ENCODE data around the gene CEMP1. TPM values are rescaled to one million over a fixed set of nuclear protein-coding genes. Genes with fewer than 3 reads are reported as not detected.

Gene CEMP1
- total and polyA plus RNA-seq, 10 of the 15 experiments (the other 5 are each of a cell fraction or from before 2014, with no cell fraction given), result 0.05 to 8.2 (median 1.5) TPM; not detected in 5

DNA sequence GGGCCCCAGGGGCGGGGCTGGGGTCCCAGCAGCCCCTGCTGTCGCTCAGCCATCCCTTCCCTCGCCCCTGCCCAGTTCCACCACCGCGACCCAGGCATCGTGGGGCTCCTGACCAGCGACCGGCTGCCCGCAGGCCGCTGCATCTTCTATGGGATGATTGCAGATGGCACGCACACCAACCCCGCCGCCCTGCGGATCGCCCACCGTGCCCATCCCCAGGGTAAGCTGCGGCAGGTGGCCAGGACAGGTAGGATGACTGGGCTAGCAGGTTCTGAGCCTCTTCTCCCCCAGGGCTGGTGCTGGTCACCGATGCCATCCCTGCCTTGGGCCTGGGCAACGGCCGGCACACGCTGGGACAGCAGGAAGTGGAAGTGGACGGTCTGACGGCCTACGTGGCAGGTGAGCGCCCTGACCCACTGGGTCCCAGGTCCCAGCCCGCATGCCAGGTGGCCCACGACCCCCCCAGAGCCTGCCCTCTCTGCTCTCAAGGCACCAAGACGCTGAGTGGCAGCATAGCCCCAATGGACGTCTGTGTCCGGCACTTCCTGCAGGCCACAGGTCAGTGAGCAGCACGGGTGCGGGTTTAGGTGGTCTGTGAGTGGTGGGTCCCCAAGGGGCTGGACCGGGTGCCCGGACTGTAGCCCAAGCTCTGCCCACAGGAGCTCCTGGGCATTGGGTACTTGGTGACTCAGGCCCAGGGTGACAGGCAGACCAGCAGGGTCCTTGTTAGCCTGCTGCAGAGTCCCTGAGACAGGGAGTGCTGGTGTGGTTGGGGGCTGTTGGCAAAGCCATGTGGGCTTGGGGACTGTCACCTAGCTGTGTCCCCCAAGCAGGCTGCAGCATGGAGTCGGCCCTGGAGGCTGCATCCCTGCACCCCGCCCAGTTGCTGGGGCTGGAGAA lies 2.8 kb downstream of the CEMP1 start:
- in situ Hi-C loops (cut with MboI) (no loop called here), intact Hi-C loops (cut with micrococcal nuclease; ENCODE audit: unreplicated experiment) (no loop called here)
- BruUV-seq (replicated peaks), result no TSS peak
- FAIRE-seq (no peak), ATAC-seq (no peak), DNase-seq (ENCODE audit: low read depth, low spot score) (no peak)
- SMC1A ChIA-PET (ENCODE audit: uncharacterized antibody, unreplicated experiment), result no interaction called here
- CTCF ChIA-PET, result interaction anchor here (0.5 kb wide), 1 partner anchor 499 kb away, joined by 3 read pairs; no protein-coding TSS in a partner anchor
- no peaks in the 10 kb centered on the region for H4K20me1 ChIP-seq (ENCODE audit: control insufficient read depth, insufficient read depth)
- RAD21 ChIA-PET (ENCODE audit: unreplicated experiment), result no interaction called here
- H3K4me3 ChIP-seq, result no peak overlapping the region
- peaks cover 9 to 23% of the 10 kb centered on the region in 2 experiments; a peak in 3 of 4 replicates for H3K36me3 ChIP-seq (ENCODE audit: control insufficient read depth in 2 of 2, insufficient read depth in 2 of 2, low read length in 1 of 2)
- H3K9ac ChIP-seq (ENCODE audit: control insufficient read depth, insufficient read depth, low read length), result no peak overlapping the region
- H3K27ac ChIP-seq (ENCODE audit: control insufficient read depth, insufficient read depth), result no peak overlapping the region
- H3K9me3 ChIP-seq (replicated peaks; ENCODE audit: control insufficient read depth, insufficient read depth, low read length), result no peaks in the 10 kb centered on the region
- POLR2A ChIA-PET, result no interaction called here
- no peaks in the 10 kb centered on the region for H3K27me3 ChIP-seq (replicated peaks in 1 of 2; ENCODE audit: control insufficient read depth in 2 of 2, insufficient read depth in 2 of 2, low read length in 1 of 2)
- no peak overlapping the region for H3K4me2 ChIP-seq (ENCODE audit: control insufficient read depth, insufficient read depth)
- WGBS (ENCODE audit: insufficient coverage, insufficient replicate concordance, low lambda C conversion rate, missing lambda C conversion rate), result 94% methylated on average over 30 of the region's 36 CpGs
- H3K79me2 ChIP-seq (ENCODE audit: control insufficient read depth, insufficient read depth, low read length), result no peaks in the 10 kb centered on the region
- H3K4me1 ChIP-seq (ENCODE audit: control insufficient read depth, insufficient read depth, low read length), result peaks cover 13% of the 10 kb centered on the region
- no peak overlapping the region for H2AFZ ChIP-seq (ENCODE audit: control insufficient read depth, low read depth, low read length)
- TF ChIP-seq ZNF622 (IDR thresholded peaks at IDR 0.05) (no peak), POLR2A (IDR thresholded peaks at IDR 0.05; ENCODE audit: low read depth, low read length) (peak; percentile 33)

DNA sequence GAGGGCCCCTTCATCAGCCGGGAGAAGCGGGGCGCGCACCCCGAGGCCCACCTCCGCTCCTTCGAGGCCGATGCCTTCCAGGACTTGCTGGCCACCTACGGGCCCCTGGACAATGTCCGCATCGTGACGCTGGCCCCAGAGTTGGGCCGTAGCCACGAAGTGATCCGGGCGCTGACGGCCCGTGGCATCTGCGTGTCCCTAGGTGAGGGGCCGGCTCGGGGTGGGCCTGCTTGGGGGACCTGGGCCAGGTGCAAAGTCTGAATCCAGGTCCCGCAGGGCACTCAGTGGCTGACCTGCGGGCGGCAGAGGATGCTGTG lies 3.5 kb downstream of the CEMP1 start:
- Histone ChIP-seq H3K4me3 (no peak overlapping the region), H3K9me3 (replicated peaks; ENCODE audit: control insufficient read depth, insufficient read depth, low read length) (no peaks in the 10 kb centered on the region), H3K36me3 (ENCODE audit: control insufficient read depth in 2 of 2, insufficient read depth in 2 of 2, low read length in 1 of 2) (peaks cover 9 to 23% of the 10 kb centered on the region in 2 experiments; a peak in 3 of 4 replicates), H3K4me2 (ENCODE audit: control insufficient read depth, insufficient read depth) (no peak overlapping the region), H2AFZ (ENCODE audit: control insufficient read depth, low read depth, low read length) (no peak overlapping the region), H3K27ac (ENCODE audit: control insufficient read depth, insufficient read depth) (no peak overlapping the region), H3K9ac (ENCODE audit: control insufficient read depth, insufficient read depth, low read length) (no peak overlapping the region), H3K79me2 (ENCODE audit: control insufficient read depth, insufficient read depth, low read length) (no peaks in the 10 kb centered on the region), H3K4me1 (ENCODE audit: control insufficient read depth, insufficient read depth, low read length) (peaks cover 13% of the 10 kb centered on the region), H3K27me3 (replicated peaks in 1 of 2; ENCODE audit: control insufficient read depth in 2 of 2, insufficient read depth in 2 of 2, low read length in 1 of 2) (no peaks in the 10 kb centered on the region), H4K20me1 (ENCODE audit: control insufficient read depth, insufficient read depth) (no peaks in the 10 kb centered on the region)
- in situ Hi-C loops (cut with MboI) (no loop called here), intact Hi-C loops (cut with micrococcal nuclease; ENCODE audit: unreplicated experiment) (no loop called here)
- ATAC-seq (no peak), FAIRE-seq (no peak), DNase-seq (ENCODE audit: low read depth, low spot score) (no peak)
- no TSS peak for BruUV-seq (replicated peaks)
- ChIA-PET RAD21 (ENCODE audit: unreplicated experiment) (no interaction called here), POLR2A (no interaction called here), SMC1A (ENCODE audit: uncharacterized antibody, unreplicated experiment) (no interaction called here), CTCF (no interaction called here)
- TF ChIP-seq BHLHE40 (IDR thresholded peaks at IDR 0.05; ENCODE audit: borderline replicate concordance in 1 of 2, low read depth in 2 of 2, low read length in 1 of 2), result no peak
- TF ChIP-seq, protein P1, sequence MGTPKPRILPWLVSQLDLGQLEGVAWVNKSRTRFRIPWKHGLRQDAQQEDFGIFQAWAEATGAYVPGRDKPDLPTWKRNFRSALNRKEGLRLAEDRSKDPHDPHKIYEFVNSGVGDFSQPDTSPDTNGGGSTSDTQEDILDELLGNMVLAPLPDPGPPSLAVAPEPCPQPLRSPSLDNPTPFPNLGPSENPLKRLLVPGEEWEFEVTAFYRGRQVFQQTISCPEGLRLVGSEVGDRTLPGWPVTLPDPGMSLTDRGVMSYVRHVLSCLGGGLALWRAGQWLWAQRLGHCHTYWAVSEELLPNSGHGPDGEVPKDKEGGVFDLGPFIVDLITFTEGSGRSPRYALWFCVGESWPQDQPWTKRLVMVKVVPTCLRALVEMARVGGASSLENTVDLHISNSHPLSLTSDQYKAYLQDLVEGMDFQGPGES (IDR thresholded peaks at IDR 0.05), result no peak
- no peak for TF ChIP-seq YBX1 (IDR thresholded peaks at IDR 0.05)
- TF ChIP-seq ATF2 (IDR thresholded peaks at IDR 0.05; ENCODE audit: low read length), result no peak
- no peak for TF ChIP-seq HDGF (IDR thresholded peaks at IDR 0.05)
- TF ChIP-seq CTCF (IDR thresholded peaks at IDR 0.05 in 2 of 3, conservative IDR thresholded peaks at IDR 0.05 in 1 of 3; ENCODE audit: control insufficient read depth in 2 of 3, extremely low read depth in 1 of 3, insufficient read depth in 1 of 3, low read depth in 3 of 3, low read length in 3 of 3), result no peak
- TF ChIP-seq PAX8 (IDR thresholded peaks at IDR 0.05), result no peak
- WGBS (ENCODE audit: insufficient coverage, insufficient replicate concordance, low lambda C conversion rate, missing lambda C conversion rate), result 93% methylated on average over 24 of the region's 24 CpGs
